Measurements from ENCODE around the gene TENT5C. TPM values are rescaled to one million over a fixed set of nuclear protein-coding genes. Genes with fewer than 3 reads are reported as not detected.

TENT5C gene
- total and polyA plus RNA-seq, 9 of the 15 experiments (the other 6 are each of a cell fraction or from before 2014, with no cell fraction given): 1.8 to 7.7 (median 4.0) TPM

DNA sequence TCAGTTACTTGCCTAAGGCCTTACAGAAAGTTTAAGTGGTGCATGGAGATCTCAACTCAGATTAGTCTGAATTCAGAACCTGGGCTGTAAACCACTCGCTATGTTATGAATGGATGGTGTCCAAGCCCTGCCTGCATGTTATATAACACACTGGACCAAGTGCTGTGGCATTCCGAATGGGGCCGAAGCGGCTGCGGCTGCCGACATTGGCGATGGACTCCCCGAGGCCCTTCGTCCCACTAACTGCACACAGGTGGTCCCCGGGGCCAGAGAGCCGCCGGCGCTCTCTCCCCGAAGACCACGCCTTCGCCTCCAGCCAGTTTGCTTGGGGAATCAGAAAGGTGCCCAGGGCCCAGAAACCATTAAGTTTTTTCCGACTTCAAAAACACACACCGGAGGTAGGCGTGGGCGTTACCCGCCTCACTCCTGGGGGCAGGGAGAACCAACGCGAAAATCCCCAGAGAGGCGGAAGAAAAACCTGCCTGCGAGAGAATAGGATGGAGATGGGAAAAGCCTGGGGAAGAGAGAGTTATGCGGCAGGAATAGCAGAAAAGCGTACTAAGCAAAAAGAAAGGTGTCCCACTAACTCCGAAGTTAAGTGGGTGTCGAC is 579 bp upstream of the TENT5C start (continued):
- no peak for TF ChIP-seq PPARD (CRISPR knock-in tag; IDR thresholded peaks at IDR 0.05)
- no peak for TF ChIP-seq STAG1 (CRISPR knock-in tag; IDR thresholded peaks at IDR 0.05; ENCODE audit: borderline replicate concordance)
- no peak for TF ChIP-seq POLR2AphosphoS2 (IDR thresholded peaks at IDR 0.05; ENCODE audit: low read length)
- TF ChIP-seq, protein P1, sequence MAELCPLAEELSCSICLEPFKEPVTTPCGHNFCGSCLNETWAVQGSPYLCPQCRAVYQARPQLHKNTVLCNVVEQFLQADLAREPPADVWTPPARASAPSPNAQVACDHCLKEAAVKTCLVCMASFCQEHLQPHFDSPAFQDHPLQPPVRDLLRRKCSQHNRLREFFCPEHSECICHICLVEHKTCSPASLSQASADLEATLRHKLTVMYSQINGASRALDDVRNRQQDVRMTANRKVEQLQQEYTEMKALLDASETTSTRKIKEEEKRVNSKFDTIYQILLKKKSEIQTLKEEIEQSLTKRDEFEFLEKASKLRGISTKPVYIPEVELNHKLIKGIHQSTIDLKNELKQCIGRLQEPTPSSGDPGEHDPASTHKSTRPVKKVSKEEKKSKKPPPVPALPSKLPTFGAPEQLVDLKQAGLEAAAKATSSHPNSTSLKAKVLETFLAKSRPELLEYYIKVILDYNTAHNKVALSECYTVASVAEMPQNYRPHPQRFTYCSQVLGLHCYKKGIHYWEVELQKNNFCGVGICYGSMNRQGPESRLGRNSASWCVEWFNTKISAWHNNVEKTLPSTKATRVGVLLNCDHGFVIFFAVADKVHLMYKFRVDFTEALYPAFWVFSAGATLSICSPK (IDR thresholded peaks at IDR 0.05; ENCODE audit: borderline replicate concordance): no peak
- no peak for TF ChIP-seq GMEB1 (CRISPR knock-in tag; IDR thresholded peaks at IDR 0.05)
- TF ChIP-seq CXXC5 (CRISPR knock-in tag; IDR thresholded peaks at IDR 0.05): peak; percentile 54; the same call in 1 of the 2 replicates
- TF ChIP-seq DLX4 (CRISPR knock-in tag; IDR thresholded peaks at IDR 0.05): no peak
- no peak for TF ChIP-seq FOXJ3 (CRISPR knock-in tag; IDR thresholded peaks at IDR 0.05)
- no peak for TF ChIP-seq ZNF121 (CRISPR knock-in tag; conservative IDR thresholded peaks at IDR 0.05)
- TF ChIP-seq PHF8 (IDR thresholded peaks at IDR 0.05; ENCODE audit: borderline replicate concordance, low read length): peak; percentile 41; the same call in 1 of the 2 replicates
- no peak; the same call in 1 of the 2 replicates for TF ChIP-seq MAX (CRISPR knock-in tag; IDR thresholded peaks at IDR 0.05)
- no peak for TF ChIP-seq PHTF2 (CRISPR knock-in tag; IDR thresholded peaks at IDR 0.05)
- no peak for TF ChIP-seq NRF1 (conservative IDR thresholded peaks at IDR 0.05 in 1 of 2, IDR thresholded peaks at IDR 0.05 in 1 of 2)
- TF ChIP-seq CHD4 (IDR thresholded peaks at IDR 0.05; ENCODE audit: insufficient read depth, insufficient replicate concordance, low read depth, low read length, poor library complexity, severe bottlenecking): no peak
- no peak for TF ChIP-seq DDX20 (tag; IDR thresholded peaks at IDR 0.05; ENCODE audit: low read depth)
- TF ChIP-seq JUND (IDR thresholded peaks at IDR 0.05; ENCODE audit: borderline replicate concordance, low read depth, low read length): no peak
- TF ChIP-seq JUND (tag; IDR thresholded peaks at IDR 0.05; ENCODE audit: borderline replicate concordance, low read depth, low read length): no peak
- TF ChIP-seq, protein P2, sequence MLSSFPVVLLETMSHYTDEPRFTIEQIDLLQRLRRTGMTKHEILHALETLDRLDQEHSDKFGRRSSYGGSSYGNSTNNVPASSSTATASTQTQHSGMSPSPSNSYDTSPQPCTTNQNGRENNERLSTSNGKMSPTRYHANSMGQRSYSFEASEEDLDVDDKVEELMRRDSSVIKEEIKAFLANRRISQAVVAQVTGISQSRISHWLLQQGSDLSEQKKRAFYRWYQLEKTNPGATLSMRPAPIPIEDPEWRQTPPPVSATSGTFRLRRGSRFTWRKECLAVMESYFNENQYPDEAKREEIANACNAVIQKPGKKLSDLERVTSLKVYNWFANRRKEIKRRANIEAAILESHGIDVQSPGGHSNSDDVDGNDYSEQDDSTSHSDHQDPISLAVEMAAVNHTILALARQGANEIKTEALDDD (IDR thresholded peaks at IDR 0.05): peak; percentile 33; the same call in 1 of the 2 replicates
- no peak for TF ChIP-seq ZNF347 (CRISPR knock-in tag; IDR thresholded peaks at IDR 0.05; ENCODE audit: low read depth)
- no peak for TF ChIP-seq U2AF1 (optimal IDR thresholded peaks at IDR 0.05; ENCODE audit: low read depth, low read length)

Data from K562 (cell line).